NCI-H345 treated with DMSO at 0.1 percent for 48 hours (cell line): Measurements from ENCODE around the gene OXCT2.
"Not testable (repeated sequence)": the region's sequence is repeated elsewhere in the genome, so short reads cannot be mapped to it uniquely, and the experiment has no call there.

Experiments used
- DNase-seq: peaks from one replicate; lab custom pipeline; 2025; ENCODE audit not compliant: unreplicated experiment; lab: John Stamatoyannopoulos, UW

The OXCT2 gene

GRCh38 chr1:39787964-39788363 lies 16.8 kb upstream of the OXCT2 start:
- not testable (repeated sequence) for DNase-seq

GRCh38 chr1:39787468-39787867 lies 16.3 kb upstream of the OXCT2 start:
- no peak for DNase-seq

- not testable (repeated sequence) for DNase-seq
These were observed 15.9 kb upstream of the OXCT2 start for GRCh38 chr1:39787108-39787375.

GRCh38 chr1:39786303-39787107 lies 15.4 kb upstream of the OXCT2 start:
- DNase-seq: not testable (repeated sequence)

GRCh38 chr1:39782685-39783084 lies 11.5 kb upstream of the OXCT2 start:
- not testable (repeated sequence) for DNase-seq

- DNase-seq: no peak
These were observed 11.0 kb upstream of the OXCT2 start for GRCh38 chr1:39782103-39782502.

- DNase-seq: no peak
These were observed 10.2 kb upstream of the OXCT2 start for GRCh38 chr1:39781349-39781715.

- DNase-seq: no peak
These were observed 8.7 kb upstream of the OXCT2 start for GRCh38 chr1:39779821-39780220.

- no peak for DNase-seq
These were observed 8.0 kb upstream of the OXCT2 start for GRCh38 chr1:39779137-39779536.

- DNase-seq: not testable (repeated sequence)
These were observed 7.4 kb upstream of the OXCT2 start for GRCh38 chr1:39778463-39779099.

GRCh38 chr1:39777896-39778295 lies 6.7 kb upstream of the OXCT2 start:
- not testable (repeated sequence) for DNase-seq

GRCh38 chr1:39777306-39777705 lies 6.2 kb upstream of the OXCT2 start:
- DNase-seq: no peak

GRCh38 chr1:39776886-39777285 lies 5.7 kb upstream of the OXCT2 start:
- DNase-seq: no peak

GRCh38 chr1:39776400-39776713 lies 5.2 kb upstream of the OXCT2 start:
- DNase-seq: no peak

GRCh38 chr1:39775676-39776399 lies 4.7 kb upstream of the OXCT2 start:
- DNase-seq: not testable (repeated sequence)

- not testable (repeated sequence) for DNase-seq
These were observed 4.0 kb upstream of the OXCT2 start for GRCh38 chr1:39775141-39775540.

- DNase-seq: not testable (repeated sequence)
These were observed 2.3 kb upstream of the OXCT2 start for GRCh38 chr1:39773369-39773979.

- DNase-seq: not testable (repeated sequence)
These were observed 787 bp downstream of the OXCT2 start for GRCh38 chr1:39770100-39771021.

GRCh38 chr1:39769502-39769901 lies 1.6 kb downstream of the OXCT2 start:
- not testable (repeated sequence) for DNase-seq

GRCh38 chr1:39766466-39766865 lies 4.7 kb downstream of the OXCT2 start:
- not testable (repeated sequence) for DNase-seq

- DNase-seq: not testable (repeated sequence)
These were observed 6.6 kb downstream of the OXCT2 start for GRCh38 chr1:39764512-39764911.
